ENCODE results near the gene CLCA4.
A peak's percentile ranks its signal among the peaks of the same experiment; 100 is the strongest.

Gene CLCA4

DNA sequence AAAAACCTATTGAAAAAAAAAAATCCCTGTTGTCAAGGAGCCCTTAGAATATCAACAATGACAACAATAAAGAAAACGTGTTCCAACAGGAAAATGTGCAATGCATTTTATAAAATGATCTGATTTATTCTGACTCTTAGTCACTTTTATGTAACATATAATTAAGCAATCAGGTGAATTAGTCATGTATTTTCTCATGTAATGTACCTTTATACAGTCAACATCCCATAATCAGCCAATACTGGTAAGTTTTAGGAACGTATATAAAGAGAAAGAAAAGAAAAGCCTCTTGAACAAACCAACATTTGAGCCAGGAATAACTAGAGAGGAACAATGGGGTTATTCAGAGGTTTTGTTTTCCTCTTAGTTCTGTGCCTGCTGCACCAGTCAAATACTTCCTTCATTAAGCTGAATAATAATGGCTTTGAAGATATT, at the start of gene CLCA4:
Gene CLCA4 (plus strand): TSS at position 292 of the 435 bp plus-strand sequence. CDS start 42 bp downstream, at position 334.
- no peak for DNase-seq (ENCODE audit: low read depth in 2 of 2)

GRCh38 chr1:86498281-86498680, 48.6 kb upstream of the CLCA4 start:
- no peak for DNase-seq (ENCODE audit: low read depth in 2 of 2)

DNA sequence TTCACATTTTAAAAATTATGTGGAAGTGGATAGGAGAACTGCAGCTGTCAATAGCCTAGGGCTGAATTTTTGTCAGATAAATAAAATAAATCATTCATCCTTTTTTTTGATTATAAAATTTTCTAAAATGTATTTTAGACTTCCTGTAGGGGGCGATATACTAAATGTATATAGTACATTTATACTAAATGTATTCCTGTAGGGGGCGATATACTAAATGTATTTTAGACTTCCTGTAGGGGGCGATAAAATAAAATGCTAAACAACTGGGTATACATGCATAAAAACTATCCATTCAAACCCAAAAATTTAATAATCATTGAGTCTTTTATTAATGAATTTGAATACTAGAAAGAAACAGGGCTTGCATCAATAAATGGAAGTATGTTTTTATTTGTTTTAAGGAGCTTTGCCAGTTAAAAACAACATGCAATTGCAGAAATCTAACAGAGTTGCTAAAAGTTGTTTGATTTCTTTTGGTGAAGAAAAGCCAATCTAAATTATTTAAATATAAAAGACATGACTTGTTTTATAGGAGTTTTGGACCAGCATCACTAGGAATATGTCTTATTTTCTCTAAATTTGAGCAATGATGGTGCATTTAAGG, 46.8 kb upstream of the CLCA4 start:
- no peak for DNase-seq (ENCODE audit: low read depth in 2 of 2)

DNA sequence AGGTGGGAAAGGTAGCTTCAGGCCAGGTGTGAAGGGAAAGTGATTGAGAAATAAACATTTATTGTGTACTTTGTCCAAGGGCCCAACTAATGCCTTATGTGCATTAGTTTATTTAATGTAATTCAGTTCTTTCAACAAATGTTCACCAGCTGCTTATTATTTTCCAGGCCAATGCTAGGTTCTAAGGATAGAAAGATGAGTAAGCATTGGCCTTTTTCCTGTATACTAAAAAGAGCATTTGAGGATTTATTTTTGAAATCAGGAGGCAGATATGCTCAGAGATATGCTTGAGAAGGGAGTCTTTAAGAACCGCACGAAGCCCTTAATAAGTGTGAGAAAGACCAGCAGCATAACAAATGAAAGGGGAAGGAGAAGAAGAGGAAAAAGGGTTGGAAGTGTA, 46.2 kb upstream of the CLCA4 start:
- no peak for DNase-seq (ENCODE audit: low read depth in 2 of 2)

GRCh38 chr1:86502125-86502646, 44.7 kb upstream of the CLCA4 start:
- peak in 1 of 2 donors; percentile 27 for DNase-seq (ENCODE audit: low read depth in 2 of 2)

DNA sequence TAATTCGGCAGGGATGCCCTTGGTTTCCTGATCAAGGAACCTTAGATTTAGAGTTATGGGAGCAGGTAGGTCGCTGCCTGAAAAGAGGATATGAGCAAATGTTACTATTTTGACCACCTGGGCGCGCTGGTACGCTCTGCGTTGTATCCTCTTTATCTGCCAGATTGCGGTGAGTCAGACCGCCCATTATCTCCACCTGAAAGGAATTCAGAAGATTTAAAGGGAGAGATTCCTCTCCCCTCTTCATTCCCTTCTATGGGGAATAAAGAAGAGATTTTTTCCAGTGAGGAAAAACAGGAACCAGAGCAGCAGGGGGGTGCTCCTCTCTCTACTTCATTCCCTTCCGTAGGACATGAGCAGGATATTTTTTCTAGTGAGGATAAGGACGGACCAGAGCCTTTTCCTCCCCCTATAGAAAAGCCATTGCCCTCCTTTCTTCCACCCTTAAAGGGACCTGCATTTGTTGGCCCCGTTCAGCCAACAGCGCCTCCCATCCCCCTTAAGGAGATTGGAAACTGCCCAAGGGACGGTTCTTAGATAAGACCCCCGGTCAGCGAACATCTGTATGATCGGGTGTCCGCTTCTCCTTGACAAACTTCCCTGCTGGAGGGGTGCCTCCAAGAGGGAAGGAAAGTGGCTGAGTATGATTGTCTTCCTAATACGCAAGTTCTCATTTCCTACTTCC, 44.0 kb upstream of the CLCA4 start:
- DNase-seq (ENCODE audit: low read depth in 2 of 2), result no peak

DNA sequence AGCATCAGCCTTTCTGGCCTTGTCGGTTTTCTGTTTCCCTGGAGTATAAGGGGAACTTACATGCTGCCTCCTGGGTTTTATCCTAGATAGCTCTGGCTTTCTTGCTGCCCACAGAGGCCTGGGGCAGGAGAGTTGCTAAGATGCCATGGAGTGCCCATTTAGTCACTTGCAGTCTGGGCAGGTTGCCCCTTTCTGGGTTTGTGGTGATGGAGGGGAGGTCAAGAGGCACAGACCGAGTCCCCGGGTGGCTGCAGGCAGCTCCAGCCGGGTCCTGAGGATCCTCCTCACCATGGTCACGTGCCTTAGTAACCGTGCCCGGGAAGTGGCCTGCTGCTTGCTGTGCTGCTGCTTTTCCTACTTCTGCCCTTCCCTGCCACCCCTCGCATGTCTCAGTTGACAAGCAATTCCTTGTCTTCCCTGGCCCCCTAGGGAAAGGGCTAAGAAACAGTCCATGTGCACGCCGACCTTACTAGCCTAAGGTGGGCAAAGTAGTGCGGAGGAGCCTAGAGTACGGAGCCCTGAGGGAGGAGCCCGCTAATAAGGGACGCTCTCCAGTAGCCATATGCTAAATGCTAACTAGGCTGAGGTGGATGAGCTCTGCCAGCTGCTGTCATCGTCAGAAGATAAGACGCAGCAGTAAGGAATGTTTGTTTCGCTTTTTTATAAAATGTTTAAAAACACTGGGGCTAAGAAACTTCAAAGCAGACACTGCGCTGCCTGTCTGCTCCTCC, 43.3 kb upstream of the CLCA4 start:
- DNase-seq (ENCODE audit: low read depth in 2 of 2), result no peak

DNA sequence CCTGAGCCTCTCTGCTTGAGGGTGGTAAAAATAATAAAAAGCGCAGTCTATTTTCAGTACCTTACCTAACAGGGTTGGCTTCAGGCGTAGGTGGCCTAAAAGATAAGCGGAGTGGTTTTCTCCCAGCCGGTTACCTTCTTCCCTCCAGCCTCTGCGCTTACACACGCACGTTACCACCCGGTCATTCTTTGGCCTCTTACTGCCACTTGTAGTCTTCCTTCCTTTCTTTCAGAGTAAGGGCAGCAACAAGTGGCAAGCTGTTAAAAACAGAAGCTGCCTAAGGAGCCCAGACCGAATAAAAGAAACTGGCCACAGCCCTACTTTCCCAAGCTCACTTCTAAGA, 42.8 kb upstream of the CLCA4 start:
- DNase-seq (ENCODE audit: low read depth in 2 of 2), result no peak

DNA sequence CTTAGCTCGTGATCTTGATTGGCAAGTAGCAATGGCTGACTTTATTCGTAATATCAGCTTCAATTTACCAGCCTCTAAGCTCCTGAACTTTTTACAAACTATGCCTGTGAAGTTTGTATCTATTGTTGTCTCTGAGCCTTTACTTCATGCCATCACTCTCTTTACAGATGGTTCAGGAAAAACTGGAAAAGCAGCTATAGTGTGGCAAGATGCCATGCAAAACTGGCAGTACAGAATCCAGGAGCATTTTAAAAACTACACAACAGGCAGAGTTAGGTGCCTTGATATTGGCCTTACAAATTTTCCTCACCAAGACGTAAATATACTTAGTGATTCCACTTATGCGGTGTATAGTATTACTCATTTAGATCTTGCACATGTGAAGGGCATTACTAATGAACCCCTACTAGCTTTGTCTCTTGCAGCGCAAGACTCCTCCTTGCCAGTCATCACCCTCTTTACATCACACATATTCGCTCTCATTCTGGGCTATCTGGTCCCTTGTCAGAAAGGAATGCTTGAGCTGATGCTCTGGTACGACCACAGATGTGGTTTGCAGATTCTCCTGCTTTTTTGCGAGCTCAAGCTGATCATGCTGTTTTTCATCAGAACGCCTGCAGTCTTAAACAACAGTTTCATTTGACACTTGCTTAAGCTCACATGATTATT, 41.8 kb upstream of the CLCA4 start:
- DNase-seq (ENCODE audit: low read depth in 2 of 2), result no peak

GRCh38 chr1:86505564-86505902, 41.3 kb upstream of the CLCA4 start:
- DNase-seq (ENCODE audit: low read depth in 2 of 2), result no peak

- DNase-seq (ENCODE audit: low read depth in 2 of 2), result no peak
Observed at GRCh38 chr1:86507935-86508582, 38.8 kb upstream of the CLCA4 start.

DNA sequence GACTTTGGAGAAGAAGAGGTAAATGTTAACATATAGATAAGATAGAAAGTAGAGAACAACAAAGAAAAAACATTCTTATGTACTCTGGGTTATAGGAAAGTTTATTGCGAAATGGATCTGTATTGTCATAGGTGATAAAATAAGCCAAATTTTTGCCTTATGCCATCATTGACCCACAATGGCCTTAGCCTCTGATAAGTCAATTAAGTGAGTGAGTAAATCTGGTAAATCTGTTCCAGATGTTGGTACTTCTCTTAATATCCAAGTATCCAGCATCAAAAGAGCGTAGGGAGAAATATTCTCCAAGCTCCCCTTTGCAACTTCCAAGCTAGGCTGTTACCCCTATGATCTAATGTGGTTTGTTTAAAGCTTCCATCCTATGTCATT, 38.3 kb upstream of the CLCA4 start:
- DNase-seq (ENCODE audit: low read depth in 2 of 2), result no peak

- DNase-seq (ENCODE audit: low read depth in 2 of 2), result no peak
Observed at GRCh38 chr1:86515597-86515996, 31.3 kb upstream of the CLCA4 start.

DNA sequence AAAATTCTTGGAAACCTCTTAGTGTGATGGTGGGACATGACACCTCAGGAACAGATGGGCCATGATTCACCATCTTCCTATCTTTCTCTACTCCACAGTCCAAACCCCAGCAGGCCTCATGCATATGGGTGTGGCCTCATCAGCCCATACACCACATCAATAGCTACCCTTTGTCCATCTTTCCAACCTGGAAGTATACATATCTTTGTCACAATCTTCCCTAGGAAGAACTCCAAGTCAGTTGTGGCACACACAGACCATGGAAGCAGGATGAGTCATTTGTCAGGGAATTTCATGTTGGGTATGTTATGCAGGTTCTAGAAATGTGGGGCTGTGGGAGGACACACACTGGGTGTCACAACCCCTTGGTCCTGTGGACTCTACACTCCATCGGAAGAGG, 30.5 kb upstream of the CLCA4 start:
- DNase-seq (ENCODE audit: low read depth in 2 of 2), result no peak

DNA sequence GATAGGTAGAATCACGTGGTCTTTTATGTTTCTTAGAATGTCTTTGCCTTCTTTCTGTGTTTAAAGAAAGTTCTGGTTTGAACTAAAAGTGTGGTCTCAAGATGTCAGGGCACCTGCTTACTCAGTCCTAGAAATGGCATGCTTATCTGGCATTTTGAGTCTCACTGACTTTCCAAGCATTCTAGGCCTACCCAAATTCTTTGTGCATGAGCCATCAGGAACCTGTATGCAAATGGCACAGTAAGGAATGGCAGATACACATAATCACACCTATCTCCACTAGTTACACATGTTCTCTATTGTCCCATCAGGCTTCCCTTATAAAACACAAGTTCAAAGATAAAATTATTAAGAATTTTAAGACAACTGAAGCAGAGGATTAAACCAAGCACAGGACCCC, 29.5 kb upstream of the CLCA4 start:
- DNase-seq (ENCODE audit: low read depth in 2 of 2), result no peak

- DNase-seq (ENCODE audit: low read depth in 2 of 2), result no peak
Observed at GRCh38 chr1:86520789-86521521, 25.9 kb upstream of the CLCA4 start.

- no peak for DNase-seq (ENCODE audit: low read depth in 2 of 2)
Observed at GRCh38 chr1:86521522-86521891, 25.4 kb upstream of the CLCA4 start.

GRCh38 chr1:86522240-86522639, 24.6 kb upstream of the CLCA4 start:
- DNase-seq (ENCODE audit: low read depth in 2 of 2), result no peak

- DNase-seq (ENCODE audit: low read depth in 2 of 2), result no peak
Observed at GRCh38 chr1:86523670-86524354, 23.1 kb upstream of the CLCA4 start.

- no peak for DNase-seq (ENCODE audit: low read depth in 2 of 2)
Observed at GRCh38 chr1:86527306-86527705, 19.6 kb upstream of the CLCA4 start.

All from stimulated activated CD4-positive, alpha-beta T cell treated with anti-CD3 and anti-CD28 coated beads, Interleukin-1b, Interleukin-23, amount 100 ng/mL, for 4 hours (primary cell).